HG03060 (cell line): ENCODE results near the gene SMARCC1.
"Not testable (repeated sequence)": the region's sequence is repeated elsewhere in the genome, so short reads cannot be mapped to it uniquely, and the experiment has no call there.

Source experiments
- ATAC-seq: cut with Tn5 transposase; IDR thresholded peaks from one replicate; pipeline ENCODE4 v1.9.1; 2021; ENCODE audit warnings: low read depth, moderate number of reproducible peaks; ENCODE audit not compliant: unreplicated experiment

The SMARCC1 gene

GRCh38 chr3:47781685-47782445 is at the start of gene SMARCC1:
TSS of gene SMARCC1 (minus strand) at chr3:47781893. CDS start at chr3:47781797, 96 bp downstream.
- peak; percentile 78 for ATAC-seq

GRCh38 chr3:47829482-47829881 is 47.8 kb upstream of the SMARCC1 start:
- not testable (repeated sequence) for ATAC-seq

DNA sequence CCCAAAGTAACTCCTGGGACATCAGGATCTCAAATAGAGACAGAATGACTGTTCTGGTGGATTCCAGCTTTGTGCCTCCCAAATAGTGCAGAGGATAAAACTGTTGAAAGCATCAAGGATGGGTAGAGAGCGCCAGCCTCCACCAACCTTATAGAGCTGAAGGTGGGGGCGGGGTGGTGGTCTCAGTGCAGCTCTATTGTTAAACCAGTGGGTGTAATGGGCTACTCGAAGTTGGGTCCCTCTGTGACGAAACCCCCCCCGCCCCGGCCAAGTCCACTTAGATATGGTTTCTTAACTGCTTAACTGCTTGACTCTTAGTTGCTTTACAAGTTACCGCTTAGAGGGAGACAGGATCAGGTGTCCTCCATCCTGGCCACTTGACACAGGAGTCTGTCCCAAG is 43.9 kb upstream of the SMARCC1 start:
- ATAC-seq, result no peak

- ATAC-seq, result peak; percentile 52
Observed at GRCh38 chr3:47824541-47825473, 43.1 kb upstream of the SMARCC1 start.

DNA sequence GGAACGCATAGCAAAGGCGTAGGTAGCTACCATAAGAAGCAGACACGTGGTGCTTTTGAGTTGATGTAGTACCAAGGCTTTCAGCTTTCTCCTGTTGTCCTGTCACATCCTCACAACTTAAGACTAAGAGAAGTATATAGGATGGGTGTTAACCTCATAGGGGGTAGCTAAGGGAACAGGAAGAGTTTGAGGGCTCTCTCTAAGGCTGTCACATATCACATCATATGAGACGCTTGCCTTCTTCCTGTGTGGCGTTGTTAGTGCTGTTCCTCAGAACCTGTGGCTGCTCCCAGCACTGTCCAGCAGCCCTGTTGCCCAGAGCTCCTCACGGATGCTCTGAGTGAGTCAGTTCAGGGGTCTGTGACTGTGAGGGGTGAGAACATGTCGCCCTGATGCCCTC is 35.9 kb upstream of the SMARCC1 start:
- no peak for ATAC-seq

DNA sequence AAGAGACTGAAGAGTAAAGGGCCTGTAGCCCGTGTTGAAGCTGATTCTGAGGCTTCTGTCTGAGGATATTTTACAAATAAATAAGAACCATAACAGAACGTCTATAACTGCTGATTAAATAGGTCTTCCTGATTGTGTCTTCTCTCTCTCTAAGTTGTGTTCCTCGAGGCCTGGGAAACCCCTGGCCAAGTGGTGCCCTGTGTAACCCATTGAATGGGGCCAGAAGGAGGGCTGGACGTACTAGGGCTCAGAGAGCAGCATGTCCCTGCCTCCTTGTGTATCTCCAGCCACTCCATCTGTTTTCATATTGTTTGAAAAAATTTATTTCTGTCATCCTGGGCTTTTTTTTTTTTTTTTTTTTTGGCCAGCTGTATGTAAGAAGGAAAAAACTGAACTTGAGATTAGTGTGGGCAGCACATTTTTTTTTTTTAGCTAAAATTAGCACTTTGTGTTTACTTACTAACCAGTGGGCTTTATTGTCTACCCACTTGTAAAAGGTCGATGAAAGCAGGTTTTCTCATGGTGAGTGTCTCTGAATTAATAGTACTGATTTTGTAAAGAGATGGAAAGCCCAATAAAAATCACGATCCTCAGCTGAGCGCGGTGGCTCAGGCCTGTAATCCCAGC is 32.0 kb upstream of the SMARCC1 start:
- no peak for ATAC-seq

- no peak for ATAC-seq
Observed at GRCh38 chr3:47804577-47804976, 22.9 kb upstream of the SMARCC1 start.

- no peak for ATAC-seq
Observed at GRCh38 chr3:47803480-47804025, 21.9 kb upstream of the SMARCC1 start.

DNA sequence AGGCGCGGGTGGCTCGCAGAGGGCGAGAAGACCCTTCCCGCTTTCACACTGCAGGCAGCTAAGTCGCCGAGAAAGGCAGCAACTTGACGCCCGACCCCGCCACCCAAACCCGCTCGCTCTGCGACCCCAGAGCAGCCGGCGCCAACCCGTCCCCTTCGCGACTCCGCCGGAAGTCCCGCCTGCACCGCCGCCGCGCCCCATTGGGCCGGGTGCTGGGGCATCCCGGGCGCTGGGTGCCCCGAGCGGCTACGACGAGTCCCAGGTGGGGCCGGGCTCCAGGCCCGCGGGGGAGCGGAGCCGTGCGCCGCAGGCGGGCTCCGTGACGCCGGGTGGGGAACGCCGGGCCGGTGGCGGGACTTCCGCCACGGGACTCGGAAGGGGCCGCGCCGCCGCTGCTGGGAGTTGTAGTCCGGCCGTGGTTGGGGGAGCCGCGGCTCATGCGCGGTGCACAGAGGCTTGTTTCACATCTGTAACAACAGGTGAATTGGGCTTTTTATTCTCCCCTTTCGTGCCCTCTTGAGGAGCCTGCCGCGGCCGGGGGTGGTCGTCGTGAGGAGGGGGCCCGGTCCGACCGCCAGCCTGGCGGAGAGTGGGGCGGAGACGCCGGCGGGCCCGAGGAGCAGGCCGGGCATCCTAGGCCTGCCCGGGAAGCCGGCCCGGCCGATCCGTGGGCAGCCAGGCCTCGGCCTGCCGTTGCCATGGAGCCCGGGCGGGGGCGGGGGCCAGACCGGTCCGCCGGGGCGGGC is 21.2 kb upstream of the SMARCC1 start, which contains the start of gene DHX30:
Gene DHX30, plus strand, starts transcription at position 405 of the 746 bp plus-strand sequence. CDS start 7,546 bp downstream, outside the sequence.
- ATAC-seq, result peak; percentile 43

DNA sequence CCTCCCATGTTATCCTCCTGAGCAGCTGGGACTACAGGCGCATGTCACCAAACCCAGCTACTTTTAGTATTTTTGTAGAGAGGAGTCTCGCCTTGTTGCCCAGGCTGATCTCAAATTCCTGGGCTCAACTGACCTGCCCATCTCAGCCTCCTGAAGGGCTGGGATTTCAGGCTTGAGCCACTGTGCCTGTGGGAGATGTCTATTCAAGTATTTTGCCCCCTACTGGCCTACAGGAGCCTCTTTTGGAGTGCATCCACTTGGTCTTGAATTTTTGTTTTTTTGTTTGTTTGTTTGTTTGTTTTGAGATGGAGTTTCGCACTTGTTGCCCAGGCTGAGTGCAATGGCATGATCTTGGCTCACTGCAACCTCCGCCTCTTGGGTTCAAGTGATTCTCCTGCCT is 18.0 kb upstream of the SMARCC1 start:
- no peak for ATAC-seq

GRCh38 chr3:47794544-47794943 is 12.9 kb upstream of the SMARCC1 start:
- no peak for ATAC-seq

GRCh38 chr3:47792699-47793098 is 11.0 kb upstream of the SMARCC1 start:
- ATAC-seq, result no peak

- no peak for ATAC-seq
Observed at GRCh38 chr3:47791193-47791855, 9.6 kb upstream of the SMARCC1 start.

DNA sequence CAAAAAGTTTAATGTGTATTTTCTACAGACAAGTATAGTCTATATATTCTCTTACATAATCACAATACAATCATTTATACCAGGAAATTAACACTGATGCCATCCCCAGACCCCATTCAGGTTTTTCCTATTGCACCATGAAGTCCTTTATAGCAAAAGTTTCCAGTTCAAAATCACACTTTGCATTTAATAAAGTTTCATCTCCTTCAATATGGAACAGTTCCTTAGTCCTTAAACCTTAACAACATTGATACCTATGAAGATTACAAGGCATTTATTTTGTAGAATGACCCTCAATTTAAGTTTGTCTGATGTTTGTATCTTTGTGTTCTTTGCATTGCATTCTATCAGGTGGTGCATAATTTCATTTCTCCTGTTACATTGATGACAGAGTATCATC is 2.0 kb upstream of the SMARCC1 start:
- no peak for ATAC-seq

- no peak for ATAC-seq
Observed at GRCh38 chr3:47782446-47783308, 984 bp upstream of the SMARCC1 start.

DNA sequence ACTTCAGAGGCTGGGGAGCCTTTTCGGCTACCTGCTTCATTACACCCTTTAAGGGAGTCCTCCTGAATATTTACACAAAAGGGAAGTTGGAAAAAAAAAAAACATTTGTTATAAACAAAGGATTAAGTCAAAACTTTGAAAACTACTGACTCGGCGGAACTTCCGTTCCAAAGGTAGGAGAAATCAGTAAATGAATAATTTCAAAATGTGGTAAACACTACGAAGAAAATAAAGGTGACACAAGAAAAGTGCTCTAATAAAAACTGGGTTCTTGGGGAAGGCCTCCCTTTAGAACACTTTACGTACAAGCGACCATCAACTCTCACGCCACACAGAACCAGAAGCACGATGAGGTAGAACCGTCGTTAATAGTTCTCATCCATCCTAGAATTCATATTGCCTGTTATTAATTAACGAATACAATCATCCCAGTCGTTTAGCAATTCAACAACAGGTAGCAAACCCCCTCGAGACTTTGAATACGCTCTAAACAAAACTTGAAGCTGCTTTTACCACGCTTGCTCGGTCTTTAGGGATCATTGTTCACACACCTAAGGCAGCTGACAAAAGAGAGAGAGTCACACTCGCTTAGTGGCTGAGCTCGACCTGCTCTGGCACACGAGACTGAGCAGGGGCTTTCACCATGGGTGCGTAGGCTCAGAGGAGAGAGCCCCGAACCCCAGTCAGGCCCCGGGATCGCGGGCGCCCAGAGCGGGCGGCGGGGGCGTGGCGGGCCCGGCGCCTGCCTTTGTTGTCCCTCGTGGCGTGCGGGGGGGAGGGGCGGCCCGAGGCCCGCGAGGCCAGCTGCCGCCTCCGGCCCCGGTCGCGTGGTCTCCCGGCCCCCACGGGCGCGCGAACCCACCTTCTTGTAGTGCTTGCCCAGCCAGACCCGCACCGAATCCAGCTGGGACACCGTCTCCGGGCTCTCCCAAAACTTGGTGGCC is 680 bp downstream of the SMARCC1 start:
- no peak for ATAC-seq

GRCh38 chr3:47778746-47779145 is 2.9 kb downstream of the SMARCC1 start:
- ATAC-seq, result no peak
